ENCODE data around the gene KLK13.

GRCh38 chr19:51097796-51098195 lies 32.9 kb upstream of the KLK13 start:
- TF ChIP-seq CTCF (IDR thresholded peaks at IDR 0.05) (no peak), POLR2A (IDR thresholded peaks at IDR 0.05) (no peak)
